ENCODE data around the gene GON4L. TPM values are rescaled to one million over a fixed set of nuclear protein-coding genes. Genes with fewer than 3 reads are reported as not detected.

The GON4L gene
- total RNA-seq, 1 donor from 2014 or later, result 19.9 TPM

DNA sequence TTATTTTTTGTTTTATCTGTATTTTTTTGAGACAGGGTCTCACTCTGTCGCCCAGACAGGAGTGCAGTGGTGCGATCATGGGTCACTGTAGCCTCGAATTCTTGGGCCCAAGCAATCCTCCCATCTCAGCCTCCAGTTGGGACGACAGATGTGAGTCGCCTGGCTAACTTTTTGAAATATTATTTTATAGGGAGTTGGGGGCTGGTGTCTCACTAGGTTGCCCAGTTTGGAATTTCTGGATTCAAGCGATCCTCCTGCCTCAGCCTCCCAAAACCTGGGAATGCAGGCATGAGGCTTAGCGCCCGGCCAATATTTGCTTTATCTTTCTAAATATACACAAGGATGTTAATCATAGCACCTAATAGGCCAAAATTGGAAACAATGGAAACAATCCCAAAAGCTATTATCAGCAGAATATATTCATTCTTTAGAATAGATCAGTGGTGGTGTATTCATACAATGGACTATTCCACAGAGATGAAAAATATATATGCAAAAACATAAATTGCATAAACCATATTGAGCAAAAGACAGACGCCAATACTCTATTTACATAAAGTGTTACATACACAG lies 112.2 kb downstream of the GON4L start:
- DNase-seq (ENCODE audit: low spot score in 2 of 2), result no peak
- Histone ChIP-seq H3K4me1 (peaks cover 0 to 7% of the 10 kb centered on the region in 2 donors), H3K27me3 (no peaks in the 10 kb centered on the region), H3K9me3 (no peaks in the 10 kb centered on the region), H3K27ac (peak overlapping the region; percentile 74 to 78), H3K36me3 (peaks cover 4 to 15% of the 10 kb centered on the region in 2 donors), H3K4me3 (peak overlapping the region; percentile 65 to 76)
- intact Hi-C loops (cut with DNase I), result loop anchor here (1.0 to 5.0 kb wide), 2 partner anchors 52 to 467 kb away; partner anchors contain the start of gene HCN3
- TF ChIP-seq, protein P1, sequence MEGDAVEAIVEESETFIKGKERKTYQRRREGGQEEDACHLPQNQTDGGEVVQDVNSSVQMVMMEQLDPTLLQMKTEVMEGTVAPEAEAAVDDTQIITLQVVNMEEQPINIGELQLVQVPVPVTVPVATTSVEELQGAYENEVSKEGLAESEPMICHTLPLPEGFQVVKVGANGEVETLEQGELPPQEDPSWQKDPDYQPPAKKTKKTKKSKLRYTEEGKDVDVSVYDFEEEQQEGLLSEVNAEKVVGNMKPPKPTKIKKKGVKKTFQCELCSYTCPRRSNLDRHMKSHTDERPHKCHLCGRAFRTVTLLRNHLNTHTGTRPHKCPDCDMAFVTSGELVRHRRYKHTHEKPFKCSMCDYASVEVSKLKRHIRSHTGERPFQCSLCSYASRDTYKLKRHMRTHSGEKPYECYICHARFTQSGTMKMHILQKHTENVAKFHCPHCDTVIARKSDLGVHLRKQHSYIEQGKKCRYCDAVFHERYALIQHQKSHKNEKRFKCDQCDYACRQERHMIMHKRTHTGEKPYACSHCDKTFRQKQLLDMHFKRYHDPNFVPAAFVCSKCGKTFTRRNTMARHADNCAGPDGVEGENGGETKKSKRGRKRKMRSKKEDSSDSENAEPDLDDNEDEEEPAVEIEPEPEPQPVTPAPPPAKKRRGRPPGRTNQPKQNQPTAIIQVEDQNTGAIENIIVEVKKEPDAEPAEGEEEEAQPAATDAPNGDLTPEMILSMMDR (IDR thresholded peaks at IDR 0.05), result no peak

DNA sequence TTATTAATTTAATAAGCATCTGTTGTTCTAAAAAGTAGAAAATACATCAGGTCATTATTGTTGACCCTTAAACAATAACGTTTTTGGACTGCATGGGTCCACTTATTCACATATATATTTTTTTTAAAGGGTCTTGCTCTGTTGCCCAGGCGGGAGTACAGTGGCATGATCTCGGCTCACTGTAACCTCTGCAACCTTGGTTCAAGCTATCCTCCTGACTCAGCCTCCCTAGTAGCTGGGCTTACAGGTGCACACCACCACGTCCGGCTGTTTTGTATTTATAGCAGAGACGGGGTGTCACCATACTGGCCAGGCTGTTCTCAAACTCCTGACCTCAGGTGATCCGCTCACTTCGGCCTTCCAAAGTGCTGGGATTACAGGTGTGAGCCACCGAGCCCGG lies 115.1 kb downstream of the GON4L start:
- DNase-seq (ENCODE audit: low spot score in 2 of 2), result no peak
- Histone ChIP-seq H3K4me1 (peaks cover 0 to 7% of the 10 kb centered on the region in 2 donors), H3K9me3 (no peaks in the 10 kb centered on the region), H3K4me3 (no peak overlapping the region), H3K27ac (no peak overlapping the region), H3K27me3 (no peaks in the 10 kb centered on the region), H3K36me3 (peaks cover 16 to 22% of the 10 kb centered on the region in 2 donors)
- TF ChIP-seq, protein P1 (IDR thresholded peaks at IDR 0.05), result no peak
- intact Hi-C loops (cut with DNase I), result loop anchor here (5.0 kb wide), 1 partner anchor 50 kb away; no protein-coding TSS in a partner anchor

- no peak overlapping the region for H3K4me3 ChIP-seq
- H3K36me3 ChIP-seq, result peaks cover 20 to 29% of the 10 kb centered on the region in 2 donors
- intact Hi-C loops (cut with DNase I), result loop anchor here (5.0 kb wide), 1 partner anchor 49 kb away; no protein-coding TSS in a partner anchor
- H3K27ac ChIP-seq, result no peak overlapping the region
- no peak for DNase-seq (ENCODE audit: low spot score in 2 of 2)
- no peaks in the 10 kb centered on the region for H3K9me3 ChIP-seq
- no peaks in the 10 kb centered on the region for H3K27me3 ChIP-seq
- peaks cover 0 to 7% of the 10 kb centered on the region in 2 donors for H3K4me1 ChIP-seq
- TF ChIP-seq, protein P1 (IDR thresholded peaks at IDR 0.05), result no peak
These were observed 116.0 kb downstream of the GON4L start for GRCh38 chr1:155740995-155741394.

GRCh38 chr1:155729031-155729898 lies 127.7 kb downstream of the GON4L start:
- DNase-seq (ENCODE audit: low spot score in 2 of 2), result peak in 1 of 2 donors; percentile 68
- no peaks in the 10 kb centered on the region for H3K9me3 ChIP-seq
- TF ChIP-seq, protein P1 (IDR thresholded peaks at IDR 0.05), result peak; percentile 10 to 49 (median 40)
- intact Hi-C loops (cut with DNase I), result no loop called here
- no peaks in the 10 kb centered on the region for H3K27me3 ChIP-seq
- H3K4me3 ChIP-seq, result no peak overlapping the region
- H3K4me1 ChIP-seq, result peaks cover 0 to 3% of the 10 kb centered on the region in 2 donors
- H3K27ac ChIP-seq, result no peak overlapping the region
- H3K36me3 ChIP-seq, result peaks cover 19 to 45% of the 10 kb centered on the region in 2 donors

DNA sequence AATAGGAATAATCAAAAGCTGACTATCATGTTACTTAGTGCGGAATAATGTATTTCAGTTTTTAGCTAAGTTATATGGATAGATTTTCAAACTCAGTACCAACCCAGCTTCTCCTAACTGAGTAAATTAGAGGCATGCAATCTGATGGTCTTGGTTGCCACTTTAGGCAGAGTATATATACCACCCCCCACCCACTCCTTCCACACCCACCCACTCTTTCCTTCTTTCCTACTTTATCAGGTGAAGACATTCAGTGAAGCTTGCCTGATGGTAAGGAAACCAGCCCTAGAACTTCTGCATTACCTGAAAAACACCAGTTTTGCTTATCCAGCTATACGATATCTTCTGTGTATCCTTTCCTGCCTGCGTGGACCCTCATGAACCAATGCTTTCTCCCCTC lies 131.9 kb downstream of the GON4L start:
- Histone ChIP-seq H3K36me3 (peaks cover 18 to 38% of the 10 kb centered on the region in 2 donors), H3K27ac (no peak overlapping the region), H3K9me3 (no peaks in the 10 kb centered on the region), H3K4me3 (no peak overlapping the region), H3K4me1 (no peaks in the 10 kb centered on the region), H3K27me3 (no peaks in the 10 kb centered on the region)
- intact Hi-C loops (cut with DNase I), result no loop called here
- TF ChIP-seq, protein P1 (IDR thresholded peaks at IDR 0.05), result no peak
- DNase-seq (ENCODE audit: low spot score in 2 of 2), result no peak
